ENCODE data around the gene MFSD6L. TPM values are rescaled to one million over a fixed set of nuclear protein-coding genes. Genes with fewer than 3 reads are reported as not detected.
"Not testable (repeated sequence)": the region's sequence is repeated elsewhere in the genome, so short reads cannot be mapped to it uniquely, and the experiment has no call there.

MFSD6L gene
- total RNA-seq, 1 experiment from 2014 or later, result not detected

DNA sequence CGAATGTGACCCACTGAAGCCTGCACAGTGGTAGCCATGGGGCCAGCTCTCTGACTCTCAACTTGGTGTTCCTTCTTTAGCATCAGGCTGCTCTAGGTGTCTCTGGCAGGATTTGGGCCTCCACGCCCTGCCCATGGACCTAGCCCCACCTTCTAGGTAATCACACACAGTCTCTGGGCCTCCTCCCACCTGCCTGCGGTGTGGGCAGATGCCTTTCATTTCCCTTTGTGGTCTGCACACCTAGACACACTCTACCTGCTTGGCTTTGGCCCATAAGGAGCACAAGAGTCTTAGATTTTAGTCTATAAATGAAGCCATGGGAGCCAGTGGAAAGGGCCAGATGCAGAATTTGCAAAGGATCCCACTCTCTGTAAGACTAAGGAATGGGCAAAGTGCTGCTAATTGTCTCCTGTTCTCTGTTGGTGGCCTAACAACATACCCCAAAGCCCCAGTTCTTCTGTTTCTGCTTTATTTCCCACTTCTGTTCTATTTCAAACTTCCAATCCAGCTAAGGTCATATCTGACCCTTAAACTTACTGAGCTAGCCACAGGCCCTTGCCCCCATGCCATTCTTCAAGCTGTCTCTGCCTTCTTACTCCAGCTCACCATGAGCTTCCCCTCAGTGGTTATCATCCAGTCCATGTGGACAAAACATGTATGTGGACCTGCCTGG lies 7.2 kb upstream of the MFSD6L start:
- Histone ChIP-seq H3K27me3 (ENCODE audit: control insufficient read depth, insufficient read depth, low read length) (no peaks in the 10 kb centered on the region), H3K4me3 (ENCODE audit: insufficient read depth, low read depth, low read length) (no peak overlapping the region), H3K36me3 (replicated peaks; ENCODE audit: control insufficient read depth, insufficient read depth, low read length) (no peaks in the 10 kb centered on the region)
- no peak for DNase-seq

DNA sequence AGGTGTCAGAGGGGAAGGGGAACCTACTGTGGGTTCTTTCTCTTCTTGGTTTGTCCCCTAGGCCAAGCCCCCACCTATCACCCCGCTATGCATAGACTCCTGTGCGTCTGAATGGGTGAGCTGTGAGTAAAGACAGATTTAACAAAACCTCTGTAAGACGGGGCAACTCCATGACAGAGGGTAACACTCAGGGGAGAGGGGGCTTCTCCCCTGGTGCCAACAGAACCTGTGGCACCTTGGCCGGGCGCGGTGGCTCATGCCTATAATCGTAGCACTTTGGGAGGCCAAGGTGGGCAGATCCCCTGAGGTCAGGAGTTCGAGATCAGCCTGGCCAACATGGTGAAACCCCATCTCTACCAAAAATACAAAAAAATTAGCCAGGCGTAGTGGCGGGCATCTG lies 6.2 kb upstream of the MFSD6L start:
- not testable (repeated sequence) for DNase-seq; H3K36me3 ChIP-seq (replicated peaks; ENCODE audit: control insufficient read depth, insufficient read depth, low read length); H3K4me3 ChIP-seq (ENCODE audit: insufficient read depth, low read depth, low read length); H3K27me3 ChIP-seq (ENCODE audit: control insufficient read depth, insufficient read depth, low read length)

DNA sequence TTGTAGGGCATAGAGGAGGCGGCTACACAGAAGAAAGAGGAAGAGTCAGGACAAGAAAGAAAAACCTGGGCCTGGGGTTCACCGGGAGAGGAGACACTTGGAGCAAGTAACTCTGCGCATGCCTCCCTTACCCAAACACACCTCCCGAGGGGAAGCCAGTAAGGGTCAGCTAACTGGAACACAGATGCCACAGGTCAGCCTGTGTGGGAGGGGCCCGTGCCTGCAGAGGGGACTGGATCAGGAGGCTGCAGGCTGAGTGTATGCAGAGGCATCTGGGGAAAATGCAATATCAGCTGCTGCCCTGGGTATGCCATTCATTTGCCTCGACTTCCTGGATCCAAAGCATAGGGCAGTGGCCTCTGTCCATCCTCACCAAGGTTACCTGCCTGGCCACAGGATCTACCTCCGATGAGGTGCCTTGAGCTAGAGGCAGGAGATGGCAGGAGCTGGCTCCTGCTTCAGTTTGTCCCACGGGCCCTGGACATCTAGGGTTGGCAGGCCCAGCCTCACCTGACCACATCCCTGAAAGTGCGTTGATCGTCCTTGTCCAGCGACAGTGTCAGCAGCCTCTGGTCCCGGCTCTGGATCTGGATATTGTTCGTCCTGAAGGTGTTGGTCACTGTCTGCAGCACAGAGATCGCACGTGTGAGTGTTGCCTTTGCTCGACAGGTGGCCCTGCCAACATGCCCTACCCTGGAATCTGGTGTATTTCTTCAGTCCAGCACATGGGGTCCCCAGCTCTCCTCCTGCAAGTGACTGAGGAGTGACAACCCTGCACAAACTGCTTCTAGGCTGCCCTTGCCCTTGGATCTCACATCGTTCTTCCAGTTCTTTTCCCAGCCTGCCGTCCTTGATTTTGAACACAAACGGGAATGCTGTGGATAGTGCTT lies 4.6 kb upstream of the MFSD6L start:
- H3K27me3 ChIP-seq (ENCODE audit: control insufficient read depth, insufficient read depth, low read length), result no peaks in the 10 kb centered on the region
- DNase-seq, result peak; percentile 52
- no peak overlapping the region for H3K4me3 ChIP-seq (ENCODE audit: insufficient read depth, low read depth, low read length)
- no peaks in the 10 kb centered on the region for H3K36me3 ChIP-seq (replicated peaks; ENCODE audit: control insufficient read depth, insufficient read depth, low read length)

DNA sequence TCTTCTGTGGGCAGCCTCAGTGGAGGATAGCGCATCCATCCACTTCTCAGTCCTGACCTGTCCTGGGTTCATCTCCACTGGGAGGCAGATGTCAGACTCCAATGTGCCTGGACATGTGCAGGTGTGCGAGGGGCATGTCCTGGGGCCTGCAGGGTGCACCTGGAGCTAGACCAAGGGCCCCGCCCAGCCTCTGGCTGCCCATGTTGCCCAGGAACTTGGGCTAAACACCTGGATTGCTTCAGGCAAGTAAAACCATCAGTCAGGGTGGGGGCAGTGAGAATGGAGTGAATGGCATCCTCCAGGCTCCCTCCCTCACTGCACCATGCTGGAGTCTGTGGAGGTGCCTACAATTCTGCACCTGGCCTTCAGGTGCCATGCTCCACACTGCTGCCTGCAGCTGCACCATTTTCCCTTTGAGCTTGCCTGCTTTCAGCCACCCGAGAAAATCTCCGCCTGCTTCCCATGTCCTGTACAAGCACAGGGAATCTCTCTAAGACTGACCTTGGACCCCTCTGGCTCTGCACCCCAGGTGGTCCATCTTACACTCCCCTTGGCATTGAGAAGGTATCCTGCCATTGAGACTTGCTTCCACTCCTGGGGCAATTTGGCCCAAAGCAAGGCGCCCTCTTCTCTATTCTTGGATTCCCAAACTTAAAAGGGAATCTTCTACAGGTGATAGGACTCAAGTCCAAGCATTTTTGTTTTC lies 2.1 kb upstream of the MFSD6L start:
- H3K4me3 ChIP-seq (ENCODE audit: insufficient read depth, low read depth, low read length), result no peak overlapping the region
- H3K27me3 ChIP-seq (ENCODE audit: control insufficient read depth, insufficient read depth, low read length), result no peaks in the 10 kb centered on the region
- H3K36me3 ChIP-seq (replicated peaks; ENCODE audit: control insufficient read depth, insufficient read depth, low read length), result no peaks in the 10 kb centered on the region
- no peak for DNase-seq

DNA sequence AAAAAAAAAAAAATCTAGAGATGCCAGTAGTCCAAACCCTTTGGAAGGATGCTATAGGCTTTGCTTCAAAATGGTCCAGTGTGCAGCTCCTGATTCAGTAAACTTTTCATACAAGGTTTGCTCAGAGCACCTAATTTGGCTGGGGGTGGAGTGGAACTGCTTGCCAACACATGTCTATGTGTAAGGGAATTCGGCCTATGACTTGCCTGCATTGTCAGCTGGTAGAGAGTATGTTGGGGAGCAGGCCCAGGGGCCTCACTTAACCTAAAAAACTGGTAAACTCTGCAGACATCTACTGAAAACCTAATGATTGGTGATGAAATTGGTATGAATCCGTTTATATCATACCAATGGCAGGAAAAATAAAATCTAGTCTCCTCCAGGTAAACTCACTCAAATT lies 1.5 kb upstream of the MFSD6L start:
- H3K27me3 ChIP-seq (ENCODE audit: control insufficient read depth, insufficient read depth, low read length), result no peaks in the 10 kb centered on the region
- no peak overlapping the region for H3K4me3 ChIP-seq (ENCODE audit: insufficient read depth, low read depth, low read length)
- DNase-seq, result no peak
- H3K36me3 ChIP-seq (replicated peaks; ENCODE audit: control insufficient read depth, insufficient read depth, low read length), result no peaks in the 10 kb centered on the region

DNA sequence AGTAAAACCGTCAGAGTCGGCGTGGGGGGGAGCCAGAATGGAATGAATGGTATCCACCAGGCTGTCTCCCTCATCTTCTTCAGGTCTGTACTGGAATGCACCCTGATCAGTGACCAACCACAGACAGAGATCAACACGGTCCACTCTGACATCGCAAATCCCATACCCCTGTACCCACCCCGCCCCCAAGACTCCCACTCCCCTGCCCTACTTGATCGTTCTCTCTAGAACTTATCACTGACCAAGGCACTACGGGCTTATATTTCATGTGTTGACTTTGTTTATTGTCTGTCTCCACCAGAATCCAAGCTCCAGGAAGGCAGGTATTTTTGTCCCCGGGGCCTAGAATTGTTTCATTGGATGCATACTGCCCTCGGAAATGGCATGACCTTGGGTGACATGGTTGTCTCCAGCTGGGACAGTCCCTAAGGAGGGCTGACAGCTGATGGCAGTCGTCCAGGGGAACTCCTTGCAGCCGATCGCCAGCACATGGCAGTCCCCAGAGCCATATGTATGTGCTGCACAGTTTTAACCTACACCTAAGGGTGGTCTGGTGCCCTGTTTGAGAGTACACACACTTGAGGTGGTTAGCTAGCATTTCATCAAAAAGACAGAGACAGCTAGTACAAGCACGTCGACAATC lies 526 bp upstream of the MFSD6L start:
- H3K4me3 ChIP-seq (ENCODE audit: insufficient read depth, low read depth, low read length), result peak overlapping the region; percentile 47; the same call in 1 of the 2 replicates
- H3K36me3 ChIP-seq (replicated peaks; ENCODE audit: control insufficient read depth, insufficient read depth, low read length), result no peaks in the 10 kb centered on the region
- H3K27me3 ChIP-seq (ENCODE audit: control insufficient read depth, insufficient read depth, low read length), result no peaks in the 10 kb centered on the region
- no peak for DNase-seq

DNA sequence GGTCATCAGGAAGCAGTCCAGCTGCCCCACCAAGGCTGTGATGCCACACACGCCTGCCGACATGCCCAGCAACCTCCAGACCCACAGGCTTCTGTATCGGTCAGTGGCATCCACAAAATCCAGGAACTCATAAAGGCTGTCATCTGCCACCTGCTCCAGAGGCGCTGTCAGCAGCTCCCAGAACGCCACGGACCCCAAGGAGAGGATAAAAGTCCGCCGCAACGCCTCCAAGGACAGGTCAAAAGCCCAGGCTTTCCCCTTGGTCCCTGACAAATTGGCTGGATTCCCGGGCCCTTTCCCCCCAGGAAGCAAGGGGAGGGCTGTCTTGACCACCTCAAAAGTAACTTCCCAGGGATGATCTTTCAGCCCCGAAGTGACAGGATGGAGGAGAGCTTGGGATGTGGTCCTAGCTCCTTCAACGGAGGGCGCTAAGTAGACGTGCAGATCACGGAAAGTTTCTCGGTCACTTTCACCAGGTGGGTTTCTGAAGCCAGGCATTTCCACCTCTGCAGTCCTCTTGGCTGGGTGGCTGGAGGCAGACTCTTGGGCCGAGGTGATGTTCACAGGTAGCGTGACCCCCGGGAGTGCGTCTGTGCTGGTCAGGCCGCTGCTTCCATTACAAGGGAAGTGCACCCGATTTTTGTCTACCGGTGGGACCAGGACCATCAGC lies 854 bp downstream of the MFSD6L start:
- DNase-seq, result peak; percentile 66
- Histone ChIP-seq H3K4me3 (ENCODE audit: insufficient read depth, low read depth, low read length) (peak overlapping the region; percentile 47; the same call in 1 of the 2 replicates), H3K27me3 (ENCODE audit: control insufficient read depth, insufficient read depth, low read length) (no peaks in the 10 kb centered on the region), H3K36me3 (replicated peaks; ENCODE audit: control insufficient read depth, insufficient read depth, low read length) (no peaks in the 10 kb centered on the region)

DNA sequence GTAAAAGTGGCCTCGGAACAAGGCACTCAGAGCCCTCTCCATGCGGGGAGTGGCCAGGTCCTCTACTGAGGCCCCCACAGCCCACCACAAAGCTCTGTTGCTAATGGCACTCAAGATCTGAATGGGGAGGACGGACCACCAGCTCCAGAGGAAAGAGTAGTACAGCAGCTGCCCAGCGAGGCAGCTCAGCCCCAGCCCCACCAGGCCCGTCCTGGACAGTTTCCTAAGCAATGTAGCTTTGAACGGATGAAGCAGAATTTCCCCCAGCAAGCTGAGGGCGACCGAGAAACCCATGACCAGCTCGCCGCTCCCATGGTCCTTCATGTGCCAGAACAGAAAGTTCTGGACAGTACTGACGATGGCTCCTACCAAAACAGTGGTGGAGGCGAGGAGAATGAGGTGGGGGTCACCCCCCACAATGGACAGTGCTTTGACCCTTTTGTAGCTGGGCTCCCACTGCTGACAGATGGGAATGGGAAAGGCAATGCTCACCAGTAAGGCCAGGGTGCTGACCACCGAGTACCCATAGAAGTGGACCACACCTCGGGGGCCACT lies 1.5 kb downstream of the MFSD6L start:
- no peaks in the 10 kb centered on the region for H3K36me3 ChIP-seq (replicated peaks; ENCODE audit: control insufficient read depth, insufficient read depth, low read length)
- no peak overlapping the region for H3K4me3 ChIP-seq (ENCODE audit: insufficient read depth, low read depth, low read length)
- no peak for DNase-seq
- no peaks in the 10 kb centered on the region for H3K27me3 ChIP-seq (ENCODE audit: control insufficient read depth, insufficient read depth, low read length)

DNA sequence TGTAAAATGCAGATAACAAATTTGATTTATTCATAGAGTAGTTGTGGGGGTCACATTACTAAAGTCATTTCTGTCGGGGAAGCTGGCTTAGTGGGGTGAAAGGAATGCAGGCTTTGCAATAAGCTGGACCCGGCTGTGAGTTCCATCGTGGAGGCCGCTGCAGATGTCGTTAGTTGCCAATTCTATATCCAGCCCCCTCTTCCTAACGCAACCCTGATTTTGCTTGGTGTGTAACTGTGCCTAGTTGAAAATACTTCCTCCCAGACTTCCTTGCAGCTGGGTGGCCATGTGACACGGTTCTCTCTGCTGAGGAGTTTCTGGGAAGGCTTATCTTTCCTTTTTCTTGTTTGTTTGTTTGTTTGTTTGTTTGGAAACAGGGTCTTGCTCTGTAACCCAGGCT lies 4.5 kb downstream of the MFSD6L start:
- no peak for DNase-seq
- no peak overlapping the region for H3K4me3 ChIP-seq (ENCODE audit: insufficient read depth, low read depth, low read length)

DNA sequence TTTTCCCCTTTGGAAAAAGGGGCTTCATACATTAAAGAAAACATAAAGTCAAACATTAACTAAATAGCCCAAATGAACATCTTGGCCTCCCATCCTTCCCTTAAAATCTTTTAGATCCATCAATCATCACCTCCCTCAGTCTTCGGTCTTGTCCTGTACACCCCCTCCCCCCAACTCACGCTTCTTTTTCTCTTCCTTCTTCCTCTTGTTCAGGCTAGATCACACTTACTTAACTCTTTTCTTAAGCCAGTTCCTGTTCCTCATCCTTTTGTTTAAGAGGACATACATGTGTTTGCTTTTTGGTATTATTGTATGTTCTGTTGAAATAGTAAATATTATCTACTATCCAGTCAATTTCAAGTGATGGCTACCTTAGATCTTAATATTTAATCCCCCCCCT lies 5.5 kb downstream of the MFSD6L start:
- DNase-seq, result no peak
- Histone ChIP-seq H3K4me3 (ENCODE audit: insufficient read depth, low read depth, low read length) (no peak overlapping the region), H3K27me3 (ENCODE audit: control insufficient read depth, insufficient read depth, low read length) (no peaks in the 10 kb centered on the region), H3K36me3 (replicated peaks; ENCODE audit: control insufficient read depth, insufficient read depth, low read length) (no peaks in the 10 kb centered on the region)

More for the DNA sequence above, 4.5 kb downstream of the MFSD6L start:
- H3K36me3 ChIP-seq (replicated peaks; ENCODE audit: control insufficient read depth, insufficient read depth, low read length), result no peaks in the 10 kb centered on the region
- no peaks in the 10 kb centered on the region for H3K27me3 ChIP-seq (ENCODE audit: control insufficient read depth, insufficient read depth, low read length)

DNA sequence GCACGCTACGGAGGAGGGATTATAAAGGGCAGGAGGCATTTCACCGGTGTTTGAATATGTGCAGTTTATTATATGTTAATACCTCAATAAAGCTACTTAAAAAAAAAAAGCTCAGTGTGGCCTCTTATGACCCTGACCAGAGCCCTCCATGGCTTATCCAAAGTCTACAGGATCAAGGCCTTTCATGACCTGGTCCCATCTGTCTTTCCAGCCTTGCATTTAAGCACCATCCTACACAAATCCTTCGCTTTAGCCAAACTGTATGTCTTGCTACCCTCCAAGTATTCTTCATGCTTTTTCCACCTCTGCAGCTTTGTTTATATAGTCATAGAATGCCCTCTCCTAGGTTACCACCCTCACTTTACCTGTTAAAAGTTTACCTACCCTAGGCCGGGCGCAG lies 6.5 kb downstream of the MFSD6L start:
- DNase-seq, result no peak
- Histone ChIP-seq H3K36me3 (replicated peaks; ENCODE audit: control insufficient read depth, insufficient read depth, low read length) (no peaks in the 10 kb centered on the region), H3K27me3 (ENCODE audit: control insufficient read depth, insufficient read depth, low read length) (no peaks in the 10 kb centered on the region), H3K4me3 (ENCODE audit: insufficient read depth, low read depth, low read length) (no peak overlapping the region)

DNA sequence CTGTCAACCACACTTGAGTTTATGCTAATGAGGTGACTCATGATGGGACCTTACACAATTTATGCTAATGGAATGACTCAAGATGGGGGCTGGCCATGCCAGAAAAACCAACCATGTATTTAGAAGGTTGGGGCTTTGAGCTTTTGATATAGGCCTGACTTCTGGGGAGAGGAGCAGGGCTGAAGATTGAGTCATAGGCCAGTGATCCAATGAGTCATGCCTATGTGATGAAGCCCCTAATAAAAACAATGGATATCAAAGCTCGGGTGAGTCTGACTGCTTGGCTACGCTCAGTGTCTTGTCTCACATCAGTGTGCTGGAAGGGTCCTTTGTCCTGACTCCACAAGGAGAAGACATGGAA lies 7.3 kb downstream of the MFSD6L start:
- Histone ChIP-seq H3K27me3 (ENCODE audit: control insufficient read depth, insufficient read depth, low read length) (no peaks in the 10 kb centered on the region), H3K36me3 (replicated peaks; ENCODE audit: control insufficient read depth, insufficient read depth, low read length) (no peaks in the 10 kb centered on the region), H3K4me3 (ENCODE audit: insufficient read depth, low read depth, low read length) (no peak overlapping the region)
- DNase-seq, result no peak

DNA sequence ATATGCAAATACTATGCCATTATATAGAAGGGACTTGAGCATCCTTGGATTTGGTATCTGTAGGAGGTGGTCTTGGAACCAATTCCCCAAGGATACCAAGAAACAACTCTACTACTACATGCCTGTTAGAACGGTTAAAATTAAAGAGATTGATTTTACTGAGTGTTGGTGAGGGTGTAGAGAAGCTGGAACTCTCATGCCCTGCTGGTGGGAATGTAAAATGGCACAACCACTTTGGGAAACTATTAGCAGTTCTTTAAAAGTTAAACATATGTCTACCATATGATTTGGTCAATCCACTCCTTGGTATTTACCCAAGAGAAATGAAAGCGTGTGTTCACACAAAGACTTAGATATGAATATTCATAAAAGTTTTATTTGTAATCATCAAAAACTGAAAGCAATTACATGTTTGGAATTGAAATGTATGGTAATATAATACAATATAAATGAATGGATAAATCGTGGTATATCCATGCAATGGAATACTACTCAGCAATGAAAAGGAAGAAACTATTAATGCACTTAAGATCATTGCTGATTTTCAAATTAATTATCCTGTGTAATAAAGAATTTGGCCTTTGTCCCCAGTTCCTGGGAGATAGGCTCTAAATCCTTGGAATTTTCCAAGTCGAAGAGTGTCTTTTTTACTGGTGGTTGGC lies 7.8 kb downstream of the MFSD6L start:
- no peak overlapping the region for H3K4me3 ChIP-seq (ENCODE audit: insufficient read depth, low read depth, low read length)
- H3K27me3 ChIP-seq (ENCODE audit: control insufficient read depth, insufficient read depth, low read length), result no peaks in the 10 kb centered on the region
- no peaks in the 10 kb centered on the region for H3K36me3 ChIP-seq (replicated peaks; ENCODE audit: control insufficient read depth, insufficient read depth, low read length)
- DNase-seq, result no peak
